Cardiac fibroblast (primary cell): ENCODE results near the gene SLC25A6.

Experiments
- DNase-seq, 2 donors: peaks; one replicate each; pipeline versions ENCODE4 v3.0.0 to v3.0.0-alpha.2; 2010; ENCODE audit warnings: low read depth in 2 of 2
- H3K4me3 ChIP-seq, 2 donors: replicated peaks in 1 of 2; 1 replicate in 1 of 2; 2 replicates in 1 of 2; pipeline ENCODE4 v1.5.1; 2011; ENCODE audit warnings: low read depth in 2 of 2, low read length in 2 of 2, mild to moderate bottlenecking in 2 of 2, moderate library complexity in 1 of 2
- TF ChIP-seq, protein P1 (sequence below): IDR thresholded peaks from one replicate; pipeline ENCODE4 v1.5.1; 2011; ENCODE audit warnings: low read depth, mild to moderate bottlenecking, low read length, inconsistent platforms

Gene SLC25A6

DNA sequence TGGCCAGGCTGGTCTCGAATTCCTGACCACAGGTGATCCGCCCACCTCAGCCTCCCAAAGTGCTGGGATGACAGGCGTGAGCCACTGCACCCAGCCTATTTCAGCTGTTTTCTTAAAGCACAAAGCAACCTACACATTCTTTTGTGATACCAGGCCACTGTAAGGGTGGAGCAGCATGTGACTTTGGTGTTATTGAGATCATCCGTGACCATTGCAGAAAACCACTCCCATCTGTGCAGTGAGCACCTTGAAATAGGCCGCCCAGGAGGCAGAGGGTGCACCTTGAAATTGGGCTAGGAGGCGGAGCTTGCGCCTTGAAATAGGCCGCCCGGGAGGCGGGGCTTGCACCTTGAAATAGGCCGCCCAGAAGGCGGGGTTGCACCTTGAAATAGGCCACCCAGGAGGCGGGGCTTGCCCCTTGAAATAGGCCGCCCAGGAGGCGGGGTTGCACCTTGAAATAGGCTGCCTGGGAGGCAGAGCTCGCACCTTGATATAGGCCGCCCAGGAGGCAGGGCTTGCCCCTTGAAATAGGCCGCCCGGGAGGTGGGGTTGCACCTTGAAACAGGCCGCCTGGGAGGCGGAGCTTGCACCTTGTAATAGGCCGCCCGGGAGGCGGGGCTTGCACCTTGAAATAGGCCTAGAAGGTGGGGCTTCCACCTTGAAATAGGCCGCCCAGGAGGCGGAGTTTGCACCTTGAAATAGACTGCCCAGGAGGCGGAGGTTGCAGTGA lies 9.0 kb upstream of the SLC25A6 start:
- H3K4me3 ChIP-seq: no peak overlapping the region
- no peak for DNase-seq
- TF ChIP-seq, protein P1, sequence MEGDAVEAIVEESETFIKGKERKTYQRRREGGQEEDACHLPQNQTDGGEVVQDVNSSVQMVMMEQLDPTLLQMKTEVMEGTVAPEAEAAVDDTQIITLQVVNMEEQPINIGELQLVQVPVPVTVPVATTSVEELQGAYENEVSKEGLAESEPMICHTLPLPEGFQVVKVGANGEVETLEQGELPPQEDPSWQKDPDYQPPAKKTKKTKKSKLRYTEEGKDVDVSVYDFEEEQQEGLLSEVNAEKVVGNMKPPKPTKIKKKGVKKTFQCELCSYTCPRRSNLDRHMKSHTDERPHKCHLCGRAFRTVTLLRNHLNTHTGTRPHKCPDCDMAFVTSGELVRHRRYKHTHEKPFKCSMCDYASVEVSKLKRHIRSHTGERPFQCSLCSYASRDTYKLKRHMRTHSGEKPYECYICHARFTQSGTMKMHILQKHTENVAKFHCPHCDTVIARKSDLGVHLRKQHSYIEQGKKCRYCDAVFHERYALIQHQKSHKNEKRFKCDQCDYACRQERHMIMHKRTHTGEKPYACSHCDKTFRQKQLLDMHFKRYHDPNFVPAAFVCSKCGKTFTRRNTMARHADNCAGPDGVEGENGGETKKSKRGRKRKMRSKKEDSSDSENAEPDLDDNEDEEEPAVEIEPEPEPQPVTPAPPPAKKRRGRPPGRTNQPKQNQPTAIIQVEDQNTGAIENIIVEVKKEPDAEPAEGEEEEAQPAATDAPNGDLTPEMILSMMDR: no peak

DNA sequence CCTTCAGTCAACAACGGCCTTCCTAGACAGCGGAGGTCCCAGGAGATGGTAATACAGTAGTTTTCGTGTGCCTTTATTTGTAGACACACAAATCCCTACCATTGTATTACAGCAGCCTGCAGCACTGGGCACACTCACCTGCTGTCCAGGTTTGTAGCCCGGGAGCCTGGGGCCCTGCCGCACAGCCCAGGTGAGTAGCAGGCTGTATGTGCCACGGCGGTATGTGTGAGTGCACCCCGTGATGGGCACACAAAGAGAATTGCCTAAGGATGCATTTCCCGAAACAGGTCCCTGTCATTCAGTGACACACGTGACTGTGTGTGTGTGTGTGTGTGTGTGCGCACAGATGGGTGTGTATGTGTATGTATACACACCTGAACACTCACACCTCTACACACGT lies 8.1 kb upstream of the SLC25A6 start:
- TF ChIP-seq, protein P1: no peak

DNA sequence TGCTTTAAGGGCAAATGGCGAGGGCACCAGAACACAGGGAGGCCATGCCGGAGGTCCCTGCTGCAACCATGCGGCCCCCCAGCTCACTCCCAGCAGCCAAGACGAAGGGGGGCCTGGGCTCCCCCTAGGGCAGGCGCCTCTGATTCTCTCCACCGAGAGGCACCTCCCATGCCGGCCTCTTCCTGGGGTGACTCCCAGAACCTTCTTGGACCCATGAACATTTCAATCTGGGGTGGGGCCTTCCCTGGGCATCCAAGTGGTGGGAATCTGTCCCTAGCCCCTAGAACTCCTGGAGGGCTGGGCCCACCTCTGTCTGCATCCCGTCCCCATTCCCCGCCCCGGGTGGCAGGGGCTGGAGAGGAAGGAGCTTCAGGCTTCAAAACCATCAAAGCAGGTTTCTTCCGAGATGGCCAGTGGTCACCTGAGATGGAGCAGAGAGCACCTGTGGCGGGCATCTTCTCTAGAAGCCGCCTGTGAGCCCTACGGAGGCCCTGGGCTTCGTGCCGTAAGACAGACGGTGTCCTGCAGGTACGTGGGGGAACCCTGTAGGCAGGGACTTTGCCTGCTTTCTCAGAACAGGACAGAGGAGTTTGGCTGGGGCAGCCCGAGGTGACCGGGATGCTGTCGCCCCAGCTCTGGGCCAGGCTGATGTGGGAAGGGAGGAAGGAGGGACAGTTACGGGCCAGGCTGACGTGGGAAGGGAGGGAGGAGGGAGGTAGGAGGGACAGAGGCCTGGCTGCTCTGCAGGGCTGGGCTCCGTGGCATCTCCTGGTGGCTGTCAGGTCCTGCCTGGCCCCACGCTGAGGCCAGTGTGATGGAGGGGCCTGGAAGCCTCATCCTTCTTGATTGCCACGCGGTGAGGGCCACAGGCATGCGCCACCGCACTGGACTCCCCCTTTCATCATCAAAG lies 6.8 kb upstream of the SLC25A6 start:
- TF ChIP-seq, protein P1: no peak
- peak in 1 of 2 donors; percentile 42 for DNase-seq
- H3K4me3 ChIP-seq: no peak overlapping the region

More for the DNA sequence above, 8.1 kb upstream of the SLC25A6 start:
- DNase-seq: no peak
- H3K4me3 ChIP-seq: no peak overlapping the region

DNA sequence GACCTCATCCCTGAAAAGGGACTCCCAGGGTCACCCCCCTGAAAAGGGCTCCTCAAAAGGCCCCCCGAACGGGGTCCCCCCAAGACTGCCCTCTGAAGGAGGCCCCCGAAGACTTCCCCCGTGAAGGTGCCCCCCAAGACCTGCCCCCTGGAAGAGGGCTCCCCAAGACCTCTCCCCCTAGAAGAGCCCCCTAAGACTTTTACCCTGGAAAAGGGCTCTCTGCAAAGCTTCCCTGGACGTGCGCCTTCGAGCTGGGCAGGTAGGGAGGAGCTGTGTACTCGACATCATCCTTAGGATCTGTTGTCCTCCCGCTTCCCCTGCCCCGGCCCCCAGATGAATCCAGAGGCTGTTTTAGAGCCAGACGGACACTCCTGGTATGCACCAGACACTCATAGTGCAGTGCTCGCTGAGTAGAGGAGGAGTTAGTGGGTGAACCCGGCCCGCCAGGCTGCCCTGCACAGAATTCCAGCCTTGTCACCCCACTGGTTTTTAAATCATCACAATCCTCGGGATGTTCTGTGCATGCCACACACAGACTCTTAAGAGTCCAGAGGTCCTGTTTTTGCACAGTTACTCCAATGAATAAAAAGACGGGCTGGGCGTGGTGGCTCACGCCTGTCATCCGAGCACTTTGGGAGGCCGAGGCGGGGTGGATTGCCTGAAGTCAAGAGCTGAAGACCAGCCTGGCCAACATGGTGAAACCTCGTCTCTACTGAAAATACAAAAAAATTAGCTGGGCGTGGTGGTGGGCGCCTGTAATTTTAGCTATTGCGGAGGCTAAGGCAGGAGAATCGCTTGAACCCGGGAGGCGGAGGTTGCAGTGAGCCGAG lies 5.7 kb upstream of the SLC25A6 start:
- TF ChIP-seq, protein P1: no peak

DNA sequence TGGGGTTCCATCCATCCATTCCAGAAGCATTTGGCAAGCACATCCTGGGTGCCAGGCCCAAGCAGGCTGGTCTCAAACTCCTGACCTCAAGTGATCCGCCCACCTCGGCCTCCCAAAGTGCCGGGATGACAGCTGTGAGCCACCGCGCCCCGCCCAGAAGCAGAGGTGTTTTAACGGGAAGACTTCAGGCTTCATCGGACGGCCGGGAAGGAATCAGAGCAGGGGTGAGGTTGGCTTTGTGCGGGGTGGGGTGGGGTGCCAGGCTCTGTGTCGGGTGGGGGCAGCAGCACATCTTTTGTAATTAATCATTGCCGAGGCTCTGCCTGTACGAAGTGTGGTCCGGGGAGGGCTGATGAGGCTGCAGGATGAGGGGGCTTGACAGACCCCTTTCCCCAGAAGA lies 5.1 kb upstream of the SLC25A6 start:
- DNase-seq: no peak
- H3K4me3 ChIP-seq: no peak overlapping the region
- TF ChIP-seq, protein P1: no peak

More for the DNA sequence above, 5.7 kb upstream of the SLC25A6 start:
- H3K4me3 ChIP-seq: no peak overlapping the region
- DNase-seq: no peak

DNA sequence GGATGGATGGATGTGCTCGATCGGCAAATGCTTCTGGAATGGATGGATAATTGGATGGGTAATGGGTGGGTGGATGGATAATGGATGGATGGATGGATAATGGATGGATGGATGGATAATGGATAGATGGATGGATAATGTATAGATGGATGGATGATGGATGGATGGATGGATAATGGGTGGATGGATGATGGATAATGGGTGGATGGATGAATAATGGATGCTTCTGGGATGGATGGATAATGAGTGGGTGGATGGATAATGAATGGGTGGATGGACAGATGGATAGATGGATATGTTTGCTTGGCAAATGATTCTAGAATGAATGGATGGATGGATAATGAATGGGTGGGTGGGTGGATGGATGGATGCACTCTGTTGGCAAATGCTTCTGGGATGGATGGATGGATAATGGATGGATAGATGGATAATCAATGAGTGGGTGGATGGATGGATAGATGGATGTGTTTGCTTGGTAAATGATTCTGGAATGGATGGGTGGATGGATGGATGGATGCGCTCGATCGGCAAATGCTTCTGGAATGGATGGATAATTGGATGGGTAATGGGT lies 3.8 kb upstream of the SLC25A6 start:
- no peak overlapping the region for H3K4me3 ChIP-seq
- TF ChIP-seq, protein P1: no peak
- DNase-seq: no peak
